Stimulated activated CD4-positive, alpha-beta T cell treated with anti-CD3 and anti-CD28 coated beads, TNF-alpha, amount 100 ng/mL, for 4 hours (primary cell): ENCODE data around the gene CSMD2.

Experiments
- DNase-seq, 3 experiments: peaks; one replicate each; pipeline ENCODE4 v3.0.0-alpha.2; 2020; ENCODE audit warnings: low read depth in 3 of 3

CSMD2 gene

DNA sequence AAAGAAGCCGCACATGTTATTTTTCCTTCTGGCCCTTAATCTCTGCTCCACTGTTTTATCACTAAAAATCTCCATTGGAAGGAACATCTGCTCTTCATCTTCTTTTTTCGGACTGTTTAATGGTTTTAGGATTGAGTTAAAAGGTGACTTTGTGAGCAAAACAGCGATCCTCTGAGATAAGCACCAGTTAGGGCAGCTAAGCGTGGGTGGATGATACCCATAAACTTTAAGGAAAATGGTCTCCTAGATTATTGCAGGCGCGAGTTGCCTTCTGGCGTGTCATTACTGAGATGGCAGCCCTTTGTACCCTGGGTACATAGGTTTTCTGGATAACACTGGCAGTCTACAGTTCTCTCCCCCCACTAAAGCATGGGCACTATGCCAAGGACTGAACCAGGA is 345.1 kb downstream of the CSMD2 start:
- DNase-seq: no peak

DNA sequence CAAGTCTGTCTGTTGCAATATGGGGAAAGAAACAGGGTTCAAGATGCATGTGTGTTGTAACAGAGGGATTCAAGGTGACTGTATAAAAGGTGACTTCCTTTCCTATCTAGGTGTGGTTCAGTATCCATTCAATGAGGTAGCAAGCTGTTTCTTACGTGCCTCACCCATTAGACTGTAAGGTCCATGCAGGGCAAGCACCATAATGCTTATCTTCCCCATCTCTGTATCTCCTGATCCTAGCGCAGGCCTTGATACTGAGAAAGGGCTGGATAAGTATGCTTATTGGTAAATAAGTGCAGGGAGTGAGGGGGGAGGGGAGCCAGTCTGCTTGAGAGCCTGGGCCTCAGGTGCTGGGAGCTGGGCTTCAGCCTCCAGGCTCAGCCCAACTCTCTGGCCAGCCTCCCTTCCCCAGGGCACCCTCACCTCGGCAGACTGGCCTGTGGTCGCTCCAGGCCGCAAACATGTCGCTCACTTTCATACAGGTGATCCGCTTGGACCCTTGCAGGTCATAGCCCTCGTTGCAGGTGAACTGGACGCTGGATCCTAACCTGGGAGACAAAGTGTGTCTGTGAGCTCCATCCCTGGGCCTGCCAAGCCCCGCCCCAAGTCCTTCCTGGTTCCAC is 345.6 kb downstream of the CSMD2 start:
- no peak for DNase-seq

DNA sequence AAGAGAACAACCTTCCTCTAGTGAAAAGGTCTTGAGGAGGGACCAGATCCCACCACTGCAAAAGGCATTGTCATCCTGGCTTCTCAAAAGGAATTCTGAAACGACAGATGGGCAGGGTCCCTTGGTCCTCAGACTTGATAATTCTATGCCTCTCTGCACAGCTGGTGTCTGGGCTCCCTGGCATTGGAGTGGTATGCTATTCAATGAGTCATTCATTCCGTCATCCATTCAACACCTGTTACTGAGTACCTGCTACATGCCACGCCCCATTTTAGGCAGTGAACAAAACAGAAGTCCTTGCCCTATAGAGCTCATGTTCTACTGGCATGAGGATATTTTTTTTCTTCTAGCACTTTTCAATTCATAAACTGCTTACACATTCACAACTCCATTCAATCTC is 347.0 kb downstream of the CSMD2 start:
- DNase-seq: no peak

DNA sequence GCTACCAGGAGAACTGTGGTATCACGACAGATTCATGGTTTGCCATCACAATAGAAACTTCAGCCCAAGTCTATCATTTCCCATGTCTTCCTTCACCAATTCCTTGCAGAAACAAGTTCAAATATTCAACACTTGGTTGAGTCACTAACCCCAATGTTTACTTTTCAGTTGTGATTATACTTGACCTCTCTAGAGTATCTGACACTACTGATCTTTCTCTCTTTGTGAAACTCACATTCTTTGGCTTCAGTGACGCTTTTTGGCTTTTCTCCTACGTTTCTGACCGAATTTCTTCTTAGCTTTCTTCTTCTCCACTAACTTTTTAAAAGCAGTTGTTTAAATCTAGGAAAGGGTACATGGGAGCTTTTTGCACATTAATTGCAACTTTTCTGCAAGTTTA is 350.0 kb downstream of the CSMD2 start:
- no peak for DNase-seq

DNA sequence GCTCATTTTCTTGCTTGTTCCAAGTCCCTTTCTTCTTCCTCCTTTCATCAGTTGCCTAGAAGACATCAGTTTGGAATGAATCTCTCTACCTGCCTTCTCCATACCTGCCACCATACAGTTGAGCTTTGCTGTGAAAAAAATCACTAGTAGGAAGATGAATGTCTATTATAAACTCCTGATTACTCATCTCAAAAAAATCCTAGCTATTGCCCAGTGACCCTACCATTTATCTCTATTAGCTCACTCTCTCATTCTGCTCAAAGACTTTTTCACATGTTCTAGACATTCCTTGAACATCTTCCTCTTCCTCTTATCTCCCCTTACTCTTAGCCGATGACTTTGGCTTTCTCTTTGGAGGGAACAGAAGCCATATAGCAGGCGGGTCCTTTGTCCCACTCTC is 350.9 kb downstream of the CSMD2 start:
- DNase-seq: no peak

DNA sequence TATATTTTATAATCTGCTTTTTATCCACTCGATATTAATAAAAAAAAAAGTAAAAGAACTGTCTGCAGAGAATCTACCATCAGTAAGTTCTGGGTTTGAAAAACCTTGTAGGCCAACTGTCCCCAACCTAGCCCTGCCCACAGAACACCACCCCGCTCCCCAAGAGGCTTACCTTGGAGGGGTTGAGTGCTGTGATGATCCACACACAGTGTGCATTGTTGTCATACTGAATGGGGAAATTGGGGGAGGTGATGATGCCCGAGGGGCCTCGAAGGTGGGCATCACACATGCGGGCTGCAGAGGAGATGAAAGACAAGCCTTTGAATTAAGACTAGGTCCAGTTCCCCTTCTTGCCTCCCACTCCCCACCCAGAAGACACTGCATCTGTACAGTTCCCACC is 354.5 kb downstream of the CSMD2 start:
- no peak for DNase-seq

DNA sequence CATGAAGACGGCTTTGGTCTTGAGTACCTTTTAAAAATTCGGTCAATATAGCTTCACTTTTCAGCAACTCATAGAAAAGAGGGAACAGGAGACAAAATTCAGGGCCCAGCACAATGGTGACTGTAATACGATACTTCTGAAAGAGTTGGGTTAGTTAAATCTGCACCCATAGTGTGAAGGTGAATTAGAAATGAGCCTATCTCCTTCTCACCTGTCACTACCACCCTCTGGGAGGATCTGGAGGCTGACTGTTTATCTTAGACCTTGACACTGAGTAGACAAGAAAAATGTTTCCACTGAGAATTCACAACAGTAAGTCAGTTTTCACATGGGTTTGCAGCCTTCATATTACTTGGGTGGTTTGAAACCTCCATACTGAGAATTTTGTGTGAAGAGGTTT is 359.0 kb downstream of the CSMD2 start:
- DNase-seq: no peak

DNA sequence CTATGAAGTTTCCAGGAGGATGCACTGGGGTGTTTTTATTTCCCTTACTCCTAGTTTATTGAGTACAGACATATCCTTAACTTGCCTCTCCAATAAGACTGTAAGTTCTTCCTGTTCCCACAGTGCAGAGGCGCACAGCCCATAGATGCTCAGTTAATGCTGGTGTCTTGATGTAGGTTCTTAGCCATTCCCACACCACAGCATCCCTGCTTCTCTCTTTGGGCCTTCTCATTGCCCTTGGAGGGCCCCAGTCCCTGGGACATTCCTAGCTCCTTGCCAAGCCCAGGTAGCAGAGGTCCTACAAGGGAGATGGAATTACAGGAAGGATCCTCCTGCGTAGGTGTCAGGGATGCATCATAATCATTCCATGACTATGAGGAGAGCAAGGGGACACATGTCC is 362.8 kb downstream of the CSMD2 start:
- no peak for DNase-seq

DNA sequence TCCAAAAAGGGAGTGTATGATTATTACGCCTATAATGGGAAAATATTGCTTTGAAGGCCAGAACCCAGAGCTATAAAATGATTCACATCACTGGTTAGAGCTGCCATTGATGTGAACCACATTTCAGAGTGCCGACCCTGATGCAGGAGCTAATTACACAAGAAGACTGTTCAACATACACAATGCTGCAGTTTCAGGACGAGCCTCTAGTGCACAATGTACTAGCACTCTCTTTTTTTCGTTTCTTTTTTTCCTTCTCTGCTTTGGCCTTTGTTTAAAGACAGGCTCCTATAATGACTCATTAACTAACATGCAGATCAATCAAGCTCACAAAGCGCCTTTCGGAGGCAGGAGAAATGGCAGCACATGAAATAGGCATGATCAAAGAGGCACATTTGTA is 367.2 kb downstream of the CSMD2 start:
- no peak for DNase-seq

DNA sequence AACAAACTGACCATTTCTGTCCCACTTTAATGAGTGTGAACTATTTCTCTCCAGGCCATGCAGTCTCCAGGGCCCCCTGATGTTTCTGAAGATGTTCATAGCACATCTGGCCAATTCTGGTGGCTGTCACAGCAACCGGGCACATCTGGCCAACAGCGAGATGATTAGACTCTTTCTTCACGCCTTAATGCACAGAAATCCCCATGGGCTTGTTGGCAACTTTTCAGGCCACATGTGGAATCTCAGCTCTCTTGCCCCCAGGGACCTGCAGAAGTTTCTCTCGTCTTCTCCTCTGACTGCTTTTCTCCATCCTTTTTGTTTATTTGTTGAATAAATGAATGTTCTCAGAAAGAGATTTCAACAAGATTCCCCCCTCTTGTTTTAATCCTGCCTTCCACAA is 372.4 kb downstream of the CSMD2 start:
- DNase-seq: no peak

DNA sequence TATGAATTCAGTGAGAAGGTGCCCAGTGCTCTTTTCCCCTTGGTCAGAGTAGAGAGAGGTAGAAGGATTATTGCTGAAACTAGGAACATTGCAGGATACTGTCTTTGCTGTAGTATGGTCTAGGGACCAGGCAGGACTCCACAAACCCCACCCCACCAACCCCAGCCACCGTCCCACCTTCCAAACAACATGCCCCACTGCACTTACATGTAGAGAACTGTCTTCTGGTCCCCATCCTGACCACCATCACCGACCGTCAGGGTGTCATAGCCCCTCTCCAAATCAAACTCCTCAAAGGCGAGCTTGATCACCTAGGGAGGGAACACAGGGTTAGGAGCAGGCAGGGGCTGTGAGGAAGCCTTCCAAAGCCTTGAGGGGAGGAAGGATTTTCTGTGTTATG is 372.8 kb downstream of the CSMD2 start:
- DNase-seq: no peak

DNA sequence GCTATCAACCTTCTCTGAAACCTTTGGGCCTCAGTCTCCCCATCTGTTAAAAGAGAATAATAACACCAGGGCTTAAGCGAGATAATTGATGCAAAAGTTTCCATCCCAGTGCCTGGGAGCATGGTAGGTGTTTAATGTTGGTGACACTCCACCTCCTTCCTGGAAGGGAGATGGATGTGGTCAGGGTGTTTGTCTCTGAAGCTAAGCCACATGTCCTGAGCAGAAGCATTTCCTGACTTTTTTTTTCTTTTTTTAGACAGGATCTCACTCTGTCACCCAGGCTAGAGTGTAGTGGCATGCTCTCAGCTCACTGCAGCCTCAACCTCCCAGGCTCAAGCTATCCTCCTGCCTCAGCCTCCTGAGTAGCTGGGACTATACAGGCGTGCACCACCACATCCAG is 373.8 kb downstream of the CSMD2 start:
- DNase-seq: no peak

DNA sequence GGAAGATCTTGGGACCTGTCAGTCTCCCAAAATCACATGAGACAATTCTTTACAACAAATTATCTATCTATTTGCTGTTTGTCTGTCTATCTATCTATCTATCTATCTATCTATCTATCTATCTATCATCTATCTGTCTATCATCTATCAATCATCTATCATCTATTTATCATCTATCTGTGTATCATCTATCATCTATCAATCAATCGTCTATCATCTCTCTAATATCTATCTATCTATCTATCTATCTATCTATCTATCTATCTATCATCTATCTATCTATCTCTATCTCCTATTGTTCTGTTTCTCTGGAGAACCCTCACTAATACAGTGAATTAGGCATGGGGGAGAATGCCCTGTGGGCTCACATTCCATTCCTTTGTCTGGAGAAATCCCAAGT is 374.5 kb downstream of the CSMD2 start:
- no peak for DNase-seq

DNA sequence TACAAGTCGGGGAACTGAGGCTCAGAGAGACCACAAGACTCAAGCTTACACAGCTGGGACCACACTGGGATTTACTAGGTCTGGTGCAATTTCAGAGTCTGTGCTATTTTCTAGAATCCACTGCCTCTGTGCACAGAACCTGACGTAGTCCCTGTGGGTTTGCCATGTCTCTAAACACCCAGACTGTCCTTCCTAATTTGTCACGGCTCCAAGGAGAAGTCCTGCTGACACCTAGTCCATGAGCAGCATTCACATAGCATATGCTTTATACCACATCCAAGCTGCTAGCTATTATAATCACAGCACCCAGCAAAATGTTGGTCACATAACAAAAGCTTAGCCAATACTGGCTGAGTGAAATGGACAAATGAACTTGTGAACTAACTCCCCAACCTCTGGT is 380.2 kb downstream of the CSMD2 start:
- no peak for DNase-seq

DNA sequence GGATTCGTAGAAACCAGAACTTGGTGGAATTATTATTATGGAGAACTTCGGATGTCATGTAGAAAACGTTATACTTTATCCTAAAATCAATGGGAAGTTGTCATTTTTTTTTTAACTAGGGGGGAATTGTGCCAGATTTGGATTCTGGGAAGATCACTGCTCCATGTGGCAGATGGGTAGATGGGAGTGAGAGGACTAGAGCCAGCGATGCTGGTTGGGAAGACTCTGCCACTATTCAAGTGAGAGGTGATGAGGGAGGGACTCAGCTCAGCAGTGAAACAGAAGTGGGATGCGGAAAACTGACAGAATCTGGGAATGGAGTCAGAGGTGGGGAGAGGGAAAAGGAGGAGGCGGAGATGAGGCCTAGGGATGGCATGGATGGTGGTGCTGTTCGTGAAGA is 382.3 kb downstream of the CSMD2 start:
- DNase-seq: no peak

DNA sequence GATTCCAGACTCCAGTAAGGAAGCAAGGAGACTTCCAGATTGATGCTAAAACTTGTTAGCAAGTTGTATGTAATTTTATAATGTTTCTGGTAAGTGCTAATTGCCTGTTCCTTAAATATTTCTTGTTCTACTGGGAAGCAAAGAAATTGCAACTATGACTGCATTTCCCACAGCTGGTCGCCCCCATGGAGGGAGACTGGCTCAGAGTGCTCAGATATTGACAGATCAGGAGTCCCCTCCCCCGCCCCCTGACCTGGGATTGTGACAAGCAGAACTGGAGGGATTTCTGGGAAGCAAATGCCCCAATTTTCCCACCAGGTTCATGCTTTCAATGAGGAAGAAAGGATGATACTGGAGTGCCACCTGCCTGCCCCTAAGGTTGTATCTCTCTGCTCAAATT is 383.4 kb downstream of the CSMD2 start:
- no peak for DNase-seq

DNA sequence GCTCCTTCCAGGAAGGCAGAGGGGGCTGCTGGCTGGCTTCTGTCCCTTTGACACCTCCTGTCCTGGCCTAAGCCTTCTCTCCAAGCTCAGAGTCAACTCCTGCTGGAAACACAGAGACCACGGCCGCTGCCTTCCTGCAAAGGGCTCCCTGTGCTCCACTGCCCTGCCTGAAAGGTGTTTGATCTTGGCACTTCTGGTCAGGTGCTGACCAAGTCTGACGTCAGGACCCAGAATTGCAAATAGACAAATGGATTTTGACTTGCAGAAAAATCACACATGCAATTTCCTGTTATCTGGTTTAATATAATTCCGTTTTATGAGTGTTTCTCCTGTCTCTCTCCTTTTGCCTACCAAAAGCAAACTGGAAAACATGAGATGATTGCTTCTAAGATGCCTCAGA is 387.7 kb downstream of the CSMD2 start:
- DNase-seq: no peak

DNA sequence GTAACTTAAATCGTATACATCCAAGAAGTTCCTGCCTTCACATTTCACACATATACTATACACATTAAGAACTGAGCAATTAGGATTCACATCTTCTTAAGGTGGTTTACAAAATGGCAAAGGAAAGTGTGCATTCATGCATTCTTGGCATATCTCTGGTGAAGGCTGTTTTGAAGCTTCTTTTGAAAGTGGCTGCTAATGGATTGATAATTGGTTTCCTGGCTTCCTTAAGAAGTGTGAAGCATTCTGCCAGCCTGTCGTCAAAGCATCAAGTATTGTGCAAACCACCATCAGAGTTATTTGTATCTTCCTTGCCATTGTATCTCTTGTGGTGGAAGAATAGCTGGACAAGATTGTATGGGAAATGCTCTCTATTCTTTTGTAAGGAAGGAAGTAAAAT is 396.2 kb downstream of the CSMD2 start:
- no peak for DNase-seq

DNA sequence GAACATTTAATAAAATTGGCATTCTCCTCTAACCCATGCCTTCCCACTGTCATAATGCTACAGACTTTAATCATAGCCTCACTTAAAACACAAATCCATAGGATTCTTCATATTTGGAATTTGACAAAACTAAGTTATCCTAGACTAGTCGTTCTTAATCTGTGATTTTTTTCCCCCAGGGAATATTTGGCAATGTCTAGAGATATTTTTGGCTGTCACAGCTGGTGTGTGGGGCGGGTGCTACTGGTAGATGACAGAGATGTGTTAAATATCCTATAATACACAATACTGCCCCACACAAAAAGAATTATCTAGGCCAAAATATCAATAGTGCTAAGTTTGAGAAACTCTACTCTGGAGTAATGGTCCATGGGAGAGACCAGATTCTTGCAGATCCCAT is 396.9 kb downstream of the CSMD2 start:
- DNase-seq: no peak

DNA sequence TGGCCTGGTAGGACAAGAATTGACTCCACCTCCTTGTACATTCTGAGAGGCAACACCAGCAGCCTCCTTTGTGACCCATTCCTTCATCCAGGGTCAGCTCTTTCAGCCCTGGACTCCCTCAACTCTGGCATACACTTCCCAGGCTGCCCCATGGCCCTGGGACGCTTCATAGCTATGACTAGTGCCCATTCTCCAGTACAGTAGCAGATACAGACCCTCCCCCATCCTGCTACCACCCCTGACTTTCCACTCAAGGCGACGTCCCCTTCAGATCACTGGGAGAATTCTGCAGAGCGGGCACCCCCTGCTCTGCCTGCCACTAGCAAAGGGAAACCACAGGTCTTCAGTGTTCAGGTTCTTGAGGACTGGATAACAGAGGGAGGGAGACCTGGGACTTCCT is 400.9 kb downstream of the CSMD2 start:
- DNase-seq: no peak

DNA sequence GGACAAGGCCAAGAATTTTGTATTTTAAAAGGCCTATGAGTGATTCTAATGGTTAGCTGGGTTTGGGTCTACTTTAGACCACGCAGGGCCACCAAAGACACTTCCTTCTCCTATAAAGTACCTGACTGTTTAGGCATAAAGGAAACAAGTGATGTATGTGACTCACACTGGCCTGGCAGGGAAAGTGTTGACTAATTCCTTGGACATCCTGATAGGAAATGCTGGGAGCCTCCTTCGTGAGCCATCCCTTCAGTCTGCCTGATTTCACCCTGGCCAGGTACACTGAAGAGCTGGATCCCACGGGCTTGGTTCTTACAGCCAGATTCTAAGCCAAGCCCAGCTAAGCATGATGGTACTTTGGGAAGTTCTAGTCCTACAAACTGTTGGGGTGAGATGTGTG is 401.6 kb downstream of the CSMD2 start:
- DNase-seq: no peak

DNA sequence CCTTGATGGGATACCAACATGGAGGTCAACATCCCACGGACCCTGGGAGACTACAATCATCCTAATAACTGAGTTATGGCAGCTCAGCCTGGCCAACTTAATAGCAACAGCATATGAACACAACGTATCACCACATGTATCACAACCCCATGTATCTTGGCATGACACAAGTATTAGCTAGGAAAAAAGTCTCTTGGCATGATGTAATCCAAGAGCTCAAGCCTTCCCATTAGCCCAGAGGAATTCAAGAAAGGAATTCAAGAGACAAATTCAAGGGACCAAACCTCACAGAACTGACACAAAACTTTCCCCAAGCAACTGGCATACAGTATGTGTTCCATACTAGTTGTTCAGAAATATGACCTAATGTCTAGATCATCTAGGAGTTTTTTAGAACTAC is 402.1 kb downstream of the CSMD2 start:
- DNase-seq: no peak

DNA sequence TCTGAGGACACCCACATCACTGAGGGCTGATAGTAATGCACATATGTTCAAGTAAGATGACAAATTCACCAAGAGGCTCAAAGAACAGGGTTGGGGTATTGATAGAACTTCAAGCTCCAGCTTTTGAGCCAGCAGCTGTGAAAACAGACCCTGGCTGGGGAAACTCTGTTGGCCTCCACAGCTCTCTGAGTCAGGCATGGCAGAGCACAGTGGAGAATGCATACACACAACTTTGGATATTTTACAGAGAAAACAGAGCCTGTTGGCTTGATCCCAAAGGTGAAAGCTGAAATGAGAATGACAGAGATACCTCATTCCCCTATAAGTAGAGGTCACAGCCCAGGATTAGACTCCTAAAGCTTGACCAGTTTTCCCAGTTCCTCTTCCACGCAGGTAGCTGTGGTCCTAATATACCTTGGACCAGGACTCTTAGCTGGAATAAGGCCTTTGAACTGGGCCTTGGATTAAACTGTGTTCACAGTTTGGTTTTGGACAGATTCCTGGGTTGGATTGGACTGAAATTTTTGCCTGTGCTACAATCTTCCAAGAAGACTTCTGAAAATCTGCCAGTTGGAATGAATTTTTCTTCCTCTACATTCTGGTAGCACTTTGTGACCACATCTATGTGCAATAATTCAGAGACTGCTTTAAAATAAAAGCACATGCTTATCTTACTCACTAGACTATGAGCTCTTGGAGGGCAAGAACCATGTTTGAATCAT is 402.8 kb downstream of the CSMD2 start:
- DNase-seq: no peak

DNA sequence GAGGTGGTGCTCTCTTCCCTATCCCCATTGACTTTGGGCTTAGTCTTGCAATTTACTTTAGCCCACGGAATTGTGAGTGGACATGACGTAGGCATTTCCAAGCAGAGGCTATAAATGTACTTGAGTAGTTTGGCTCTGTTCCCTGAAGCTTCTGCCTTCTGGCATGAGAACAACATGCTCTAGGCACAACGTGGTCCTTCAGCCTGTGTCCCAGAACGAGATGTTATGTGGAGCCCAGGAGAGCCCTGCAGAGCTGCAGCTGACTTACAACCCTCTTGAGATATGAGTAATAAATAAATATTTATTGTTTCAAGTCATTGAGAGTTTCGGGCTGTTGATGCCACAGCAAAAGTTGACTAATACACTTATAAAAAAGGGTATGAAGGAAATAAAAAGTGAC is 406.3 kb downstream of the CSMD2 start:
- DNase-seq: no peak
